Measurements from ENCODE around the gene OPRM1.

GRCh38 chr6:154206141-154206540 lies 167.1 kb downstream of the OPRM1 start:
- TF ChIP-seq CTCF (IDR thresholded peaks at IDR 0.05; ENCODE audit: low read depth, low read length) (no peak), EZH2phosphoT487 (IDR thresholded peaks at IDR 0.05; ENCODE audit: low read depth) (no peak)

All from OCI-LY3 (cell line).